GM20431 (cell line): ENCODE measurements around the gene NXNL1.

Experiments
- in situ Hi-C: fragments of 300-500 bp; cut with MseI, MboI; formaldehyde crosslinking; loops from one replicate; pipeline ENCODE4 v1.15.0; 2020; ENCODE audit warnings: low sequenced_read_pairs; ENCODE audit not compliant: unreplicated experiment

NXNL1 gene

DNA sequence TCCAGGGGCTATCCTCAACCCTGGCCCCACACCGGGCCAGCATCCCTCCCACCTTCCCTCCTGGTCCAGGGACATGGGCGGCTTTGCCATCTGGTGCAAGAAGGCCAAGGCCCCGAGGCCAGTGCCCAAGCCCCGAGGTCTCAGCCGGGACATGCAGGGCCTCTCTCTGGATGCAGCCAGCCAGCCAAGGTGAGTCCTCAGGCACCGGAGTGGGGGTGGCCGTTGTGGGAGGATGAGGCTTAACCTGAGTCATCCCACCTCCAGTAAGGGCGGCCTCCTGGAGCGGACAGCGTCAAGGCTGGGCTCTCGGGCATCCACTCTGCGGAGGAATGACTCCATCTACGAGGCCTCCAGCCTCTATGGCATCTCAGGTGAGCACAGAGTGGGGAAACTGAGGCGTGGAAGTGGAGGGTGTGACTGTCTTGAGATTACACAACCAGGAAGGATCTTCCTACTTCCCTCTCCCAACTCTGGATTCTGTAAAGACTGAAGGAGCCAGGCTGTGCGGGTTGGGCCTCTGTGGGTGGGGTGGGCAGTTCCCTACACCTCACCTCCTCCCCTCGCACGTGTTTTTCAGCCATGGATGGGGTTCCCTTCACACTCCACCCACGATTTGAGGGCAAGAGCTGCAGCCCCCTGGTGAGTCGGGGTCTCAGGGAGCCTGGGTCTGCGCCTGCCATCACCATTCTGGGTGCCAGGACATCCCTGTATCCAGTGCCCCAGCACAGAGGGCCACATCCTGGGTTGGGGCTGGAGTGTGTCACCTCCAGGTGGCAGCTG, 37.1 kb downstream of the NXNL1 start:
- in situ Hi-C loops: no loop called here

DNA sequence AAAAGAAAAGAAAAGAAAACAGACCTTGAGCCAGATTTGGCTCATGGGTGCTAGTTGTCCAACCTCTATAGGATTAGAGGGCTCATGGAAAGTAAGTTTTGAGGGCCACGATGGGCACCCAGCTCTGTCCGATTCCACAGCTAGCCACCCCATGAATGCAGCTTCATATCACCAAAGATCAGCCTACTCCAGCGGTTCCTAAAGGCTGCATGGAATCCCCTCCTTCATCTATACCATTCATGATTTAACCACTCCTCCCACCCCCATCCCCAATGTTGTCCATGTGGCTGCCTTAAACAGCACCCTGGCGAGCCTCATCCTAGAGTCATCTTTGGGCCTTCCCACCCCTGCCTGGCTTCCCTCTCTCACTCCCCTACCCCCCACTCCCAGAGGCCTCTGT, 38.8 kb downstream of the NXNL1 start:
- in situ Hi-C loops: no loop called here

DNA sequence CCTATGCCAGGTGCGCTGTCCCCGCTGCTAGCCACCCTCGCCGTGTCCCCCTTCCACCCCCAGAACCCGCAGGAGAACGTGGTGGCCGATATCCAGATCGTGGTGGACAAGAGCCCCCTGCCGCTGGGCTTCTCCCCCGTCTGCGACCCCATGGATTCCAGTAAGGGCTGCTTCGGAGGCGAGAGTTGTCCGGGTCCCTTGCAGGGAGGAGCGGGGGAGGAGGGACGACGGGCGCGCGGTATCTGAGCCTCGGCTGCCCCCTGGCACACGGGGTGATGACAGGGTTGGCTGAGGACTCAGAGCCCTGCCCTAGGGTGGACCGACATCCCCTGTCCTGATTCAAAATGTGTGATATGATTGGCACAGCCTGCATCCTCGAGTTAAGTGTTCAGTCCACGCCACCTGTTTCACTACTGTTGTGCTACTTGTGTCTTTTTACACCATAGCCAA, 40.2 kb downstream of the NXNL1 start:
- in situ Hi-C loops: no loop called here

DNA sequence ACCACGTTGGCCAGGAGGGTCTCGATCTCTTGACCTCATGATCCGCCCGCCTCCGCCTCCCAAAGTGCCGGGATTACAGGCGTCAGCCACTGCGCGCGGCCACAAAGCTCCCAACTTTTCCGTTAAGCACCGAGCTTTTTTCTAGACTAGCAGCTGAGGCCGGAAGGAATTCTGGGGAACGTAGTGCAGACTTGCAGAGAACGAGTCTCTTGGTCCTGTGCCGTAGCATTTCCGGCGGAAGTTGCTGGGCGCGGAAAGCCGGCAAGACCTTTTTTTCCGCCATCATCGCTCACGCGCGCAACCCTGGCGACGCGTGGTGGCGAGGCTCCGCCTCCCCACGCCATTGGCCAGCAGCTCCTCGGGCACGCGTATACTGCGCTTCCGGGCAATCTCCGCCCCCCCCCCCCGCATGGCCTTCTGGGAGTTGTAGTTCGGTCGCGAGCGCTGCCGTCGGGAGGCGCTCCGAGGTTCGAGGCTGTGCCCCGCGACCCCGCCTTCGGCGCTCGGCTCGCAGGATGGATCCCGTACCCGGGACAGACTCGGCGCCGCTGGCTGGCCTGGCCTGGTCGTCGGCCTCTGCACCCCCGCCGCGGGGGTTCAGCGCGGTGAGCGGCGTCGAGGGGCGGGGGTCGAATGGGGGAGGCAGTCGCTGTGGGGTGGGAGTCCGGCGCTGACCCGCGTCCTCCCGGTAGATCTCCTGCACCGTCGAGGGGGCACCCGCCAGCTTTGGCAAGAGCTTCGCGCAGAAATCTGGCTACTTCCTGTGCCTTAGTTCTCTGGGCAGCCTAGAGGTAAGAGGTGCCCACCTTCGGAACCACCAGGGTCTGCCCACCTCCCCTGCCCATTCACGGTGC, 40.9 kb downstream of the NXNL1 start, which contains the start of gene MVB12A:
Gene MVB12A (plus strand): TSS at position 427 of the 854 bp plus-strand sequence. CDS start 89 bp downstream, at position 516.
- in situ Hi-C loops: no loop called here

DNA sequence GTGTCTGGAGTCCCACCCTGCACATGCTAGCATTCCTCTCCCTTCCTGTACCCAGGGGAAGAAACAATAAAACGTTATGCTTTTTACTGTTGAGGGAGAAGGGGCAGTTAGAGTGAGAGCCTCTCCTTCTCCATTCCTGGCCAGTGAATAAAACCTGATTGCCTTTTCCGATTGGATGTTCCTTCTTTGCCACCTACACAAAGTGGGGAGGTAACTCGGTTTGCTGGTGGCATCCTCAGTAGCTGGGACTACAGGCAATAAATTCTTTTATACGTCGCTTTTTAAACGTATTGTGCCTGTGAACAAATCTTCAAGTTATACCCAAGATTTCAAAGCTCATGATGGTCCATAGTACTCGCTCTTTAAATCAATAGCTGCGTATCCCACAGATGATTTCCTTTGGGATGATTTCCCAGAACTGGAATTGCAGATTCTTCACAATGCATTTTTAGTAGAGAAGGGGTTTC, 41.5 kb downstream of the NXNL1 start:
- in situ Hi-C loops: no loop called here

DNA sequence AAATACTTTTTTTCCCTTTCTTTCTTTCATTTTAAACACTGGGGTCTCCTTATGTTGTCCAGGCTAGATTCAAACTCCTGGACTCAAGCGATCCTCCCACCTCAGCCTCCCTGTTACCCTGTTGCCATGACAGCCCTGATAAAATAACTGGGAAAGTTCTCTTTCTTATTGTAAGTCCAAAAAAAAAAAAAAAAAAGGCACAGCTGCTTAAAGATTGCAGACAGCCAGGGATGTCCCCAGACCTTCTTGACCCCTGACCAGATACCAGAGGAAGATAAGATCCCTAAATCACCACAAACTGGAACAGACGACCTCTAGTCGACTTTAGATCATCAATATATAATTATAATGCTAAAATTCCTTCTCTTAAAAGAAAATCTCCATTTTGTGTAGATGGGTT, 42.0 kb downstream of the NXNL1 start:
- in situ Hi-C loops: no loop called here

DNA sequence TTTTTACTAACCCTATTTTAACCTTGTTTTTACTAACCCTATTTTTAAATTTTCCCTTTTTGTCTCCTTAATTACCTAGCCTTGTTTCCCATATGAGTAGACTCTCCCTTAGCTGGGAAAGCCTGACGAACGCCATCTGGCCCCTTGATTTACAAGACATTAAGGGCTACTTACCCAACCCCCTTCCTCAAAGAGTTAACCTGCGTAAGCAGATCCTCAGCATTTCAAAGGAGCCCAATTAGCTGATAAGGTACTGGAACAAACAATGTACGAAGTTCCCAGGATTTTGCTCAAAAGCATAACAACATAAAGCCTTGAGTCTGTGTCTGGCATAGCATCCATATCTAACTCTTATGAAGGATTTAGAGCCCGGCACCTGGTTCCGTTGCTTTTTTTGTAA, 45.6 kb downstream of the NXNL1 start:
- in situ Hi-C loops: no loop called here

DNA sequence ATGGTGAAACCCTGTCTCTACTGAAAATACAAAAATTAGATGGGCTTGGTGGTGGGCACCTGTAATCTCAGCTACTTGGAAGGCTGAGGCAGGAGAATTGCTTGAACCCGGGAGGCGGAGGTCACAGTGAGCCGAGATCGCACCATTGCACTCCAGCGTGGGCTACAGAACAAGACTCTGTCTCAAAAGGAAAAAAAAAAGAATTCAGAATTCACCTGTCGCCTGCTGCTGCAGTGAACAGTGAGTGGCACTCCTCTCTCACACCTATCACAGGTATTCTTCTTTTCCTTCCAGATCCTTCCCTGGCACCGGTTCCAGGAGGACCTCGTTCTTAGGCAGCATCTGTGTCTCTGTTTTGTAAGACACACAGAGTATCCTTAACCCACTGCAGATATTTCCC, 46.6 kb downstream of the NXNL1 start:
- in situ Hi-C loops: no loop called here

DNA sequence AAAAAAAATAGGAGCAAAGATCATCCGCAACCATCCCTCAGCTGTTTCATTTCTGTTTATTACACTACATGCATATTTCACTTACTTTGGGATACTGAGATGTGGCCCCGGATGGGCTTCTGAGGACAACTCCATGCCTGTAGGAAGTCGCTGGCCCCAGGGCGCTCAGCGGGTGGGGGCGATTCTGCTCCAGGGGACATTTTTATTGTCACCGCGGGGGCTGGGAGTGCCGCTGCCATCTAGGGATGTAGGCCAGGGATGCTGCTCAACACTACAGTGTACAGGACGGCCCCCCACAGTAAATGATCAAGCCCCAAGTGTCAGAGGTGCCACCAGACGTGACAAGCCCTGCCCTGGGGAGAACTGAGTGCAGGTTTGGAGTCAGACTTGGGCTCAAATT, 48.9 kb downstream of the NXNL1 start:
- in situ Hi-C loops: no loop called here

DNA sequence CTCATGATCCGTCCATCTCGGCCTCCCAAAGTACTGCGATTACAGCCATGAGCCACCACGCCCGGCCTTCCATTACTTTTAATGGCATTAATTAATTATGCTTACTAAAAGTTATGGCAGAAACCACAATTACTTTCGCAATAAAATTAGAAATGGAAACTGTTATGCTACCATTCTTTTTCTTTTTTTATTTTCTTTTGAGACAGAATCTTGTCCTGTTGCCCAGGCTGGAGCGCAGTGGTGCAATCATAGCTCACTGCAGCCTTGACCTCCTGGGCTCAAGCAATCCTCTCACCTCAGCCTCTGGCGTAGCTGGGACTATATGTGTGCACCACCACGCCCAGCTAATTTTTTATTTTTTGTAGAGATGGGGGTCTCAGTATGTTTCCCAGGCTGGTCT, 50.7 kb downstream of the NXNL1 start:
- in situ Hi-C loops: no loop called here

DNA sequence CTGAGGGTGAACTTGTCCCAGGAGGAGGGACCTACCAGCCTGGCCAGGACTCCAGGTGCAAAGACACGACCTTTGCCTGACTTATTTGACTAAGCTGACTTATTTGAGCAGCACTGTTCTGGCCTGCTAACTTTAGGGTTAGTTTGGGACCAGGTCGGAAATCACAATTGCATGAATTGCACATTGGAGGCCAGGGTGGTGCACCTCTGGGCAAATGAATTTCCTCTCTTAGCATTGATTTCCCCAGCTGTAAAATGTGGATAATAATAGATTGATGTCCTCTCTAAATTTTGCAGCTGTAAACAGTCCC, 53.9 kb downstream of the NXNL1 start:
- in situ Hi-C loops: no loop called here

DNA sequence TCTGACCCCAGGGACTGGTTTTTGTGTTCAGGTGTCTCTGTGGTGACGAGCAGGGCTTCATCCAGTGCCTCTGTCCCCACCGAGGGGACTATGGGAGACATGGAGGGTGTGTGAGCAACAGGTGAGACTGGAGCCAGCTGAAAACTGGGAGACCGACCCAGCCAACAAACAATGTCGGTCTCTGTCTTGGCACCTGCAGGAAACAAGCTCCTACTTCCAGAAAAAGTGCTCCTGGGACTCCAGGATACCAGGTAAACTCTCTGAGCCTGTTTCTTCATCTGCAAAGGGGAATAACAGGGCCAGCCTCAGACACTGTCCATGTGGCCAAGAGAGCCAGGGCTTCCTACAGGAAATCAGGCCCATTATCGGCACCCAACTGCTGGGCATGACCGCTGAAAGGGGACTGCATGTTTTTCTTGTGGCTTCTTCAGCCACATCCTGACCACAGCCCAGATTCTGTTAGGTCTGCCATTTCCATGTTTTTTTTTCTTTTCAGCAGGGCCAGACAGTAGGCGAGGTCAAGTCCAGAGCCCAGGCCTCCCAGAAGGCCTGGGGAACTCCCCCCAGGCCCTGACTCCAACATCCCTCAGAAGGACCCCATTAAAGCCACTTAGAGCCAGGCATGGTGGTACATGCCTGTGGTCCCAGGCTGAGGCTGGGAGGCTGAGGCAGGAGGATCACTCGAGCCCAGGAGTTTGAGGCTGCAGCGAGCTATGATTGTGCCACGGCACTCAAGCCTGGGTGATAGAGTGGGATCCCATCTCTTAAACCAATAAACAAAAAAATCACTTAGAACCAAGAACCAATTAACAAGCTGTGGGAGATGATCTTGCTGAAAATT, 54.5 kb downstream of the NXNL1 start:
- in situ Hi-C loops: no loop called here
